Measurements from ENCODE around the gene IGF2. TPM values are rescaled to one million over a fixed set of nuclear protein-coding genes. Genes with fewer than 3 reads are reported as not detected.

The IGF2 gene
- total RNA-seq, 2 experiments from 2014 or later: not detected

GRCh38 chr11:2115308-2115707, 23.9 kb downstream of the IGF2 start:
- CTCF ChIA-PET: no interaction called here
- H3K4me1 Mint-ChIP-seq (ENCODE audit: low read depth): no peaks in the 10 kb centered on the region
- no peak for ATAC-seq (ENCODE audit: poor library complexity)
- no peak for DNase-seq
- H3K27ac ChIP-seq (ENCODE audit: low read depth in 1 of 2, low read length in 2 of 2): no peak overlapping the region
- no peak overlapping the region for H3K4me3 ChIP-seq (ENCODE audit: low read length)
- H3K4me3 Mint-ChIP-seq: no peak overlapping the region
- H3K9me3 ChIP-seq (ENCODE audit: control insufficient read depth in 1 of 2, insufficient read depth in 1 of 2, low read length in 2 of 2): peaks cover 0 to 10% of the 10 kb centered on the region in 2 experiments
- H3K36me3 ChIP-seq (ENCODE audit: insufficient read depth, low read length): no peaks in the 10 kb centered on the region
- intact Hi-C loops (cut with DNase I, micrococcal nuclease): no loop called here
- H3K27me3 Mint-ChIP-seq: peaks cover 22% of the 10 kb centered on the region
- H3K36me3 Mint-ChIP-seq (ENCODE audit: low read depth): no peaks in the 10 kb centered on the region
- no peaks in the 10 kb centered on the region for H3K4me1 ChIP-seq (ENCODE audit: insufficient read depth, low read length)
- POLR2A ChIA-PET: no interaction called here
- TF ChIP-seq CTCF (IDR thresholded peaks at IDR 0.05): no peak
- H3K27me3 ChIP-seq (ENCODE audit: control insufficient read depth in 1 of 2, insufficient read depth in 2 of 2, low read length in 2 of 2): peaks cover 0 to under 1% of the 10 kb centered on the region in 2 experiments
- H3K27ac Mint-ChIP-seq: no peak overlapping the region
- H3K9me3 Mint-ChIP-seq: no peaks in the 10 kb centered on the region

- intact Hi-C loops (cut with DNase I, micrococcal nuclease): no loop called here
These were observed 24.6 kb downstream of the IGF2 start for GRCh38 chr11:2114430-2115241.

GRCh38 chr11:2113776-2114175, 25.4 kb downstream of the IGF2 start:
- TF ChIP-seq CTCF (IDR thresholded peaks at IDR 0.05): no peak
- H3K27me3 Mint-ChIP-seq: peaks cover 12% of the 10 kb centered on the region
- ATAC-seq (ENCODE audit: poor library complexity): no peak
- Histone ChIP-seq H3K36me3 (ENCODE audit: insufficient read depth, low read length) (no peaks in the 10 kb centered on the region), H3K27ac (ENCODE audit: low read depth in 1 of 2, low read length in 2 of 2) (no peak overlapping the region), H3K9me3 (ENCODE audit: control insufficient read depth in 1 of 2, insufficient read depth in 1 of 2, low read length in 2 of 2) (peaks cover 0 to 8% of the 10 kb centered on the region in 2 experiments), H3K4me1 (ENCODE audit: insufficient read depth, low read length) (peaks cover 3% of the 10 kb centered on the region), H3K4me3 (ENCODE audit: low read length) (no peak overlapping the region), H3K27me3 (ENCODE audit: control insufficient read depth in 1 of 2, insufficient read depth in 2 of 2, low read length in 2 of 2) (peaks cover 0 to 5% of the 10 kb centered on the region in 2 experiments)
- intact Hi-C loops (cut with DNase I, micrococcal nuclease): no loop called here
- no peaks in the 10 kb centered on the region for H3K9me3 Mint-ChIP-seq
- ChIA-PET POLR2A (no interaction called here), CTCF (interaction anchor here (0.9 kb wide), 1 partner anchor 37 kb away, joined by 3 read pairs; no protein-coding TSS in a partner anchor)
- peaks cover 4% of the 10 kb centered on the region for H3K4me1 Mint-ChIP-seq (ENCODE audit: low read depth)
- H3K36me3 Mint-ChIP-seq (ENCODE audit: low read depth): no peaks in the 10 kb centered on the region
- H3K4me3 Mint-ChIP-seq: no peak overlapping the region
- DNase-seq: no peak
- H3K27ac Mint-ChIP-seq: no peak overlapping the region

More at GRCh38 chr11:2114430-2115241, 24.6 kb downstream of the IGF2 start:
- ChIA-PET CTCF (interaction anchor here (0.8 to 0.9 kb wide), 2 partner anchors 37 to 42 kb away, joined by 3 read pairs; no protein-coding TSS in a partner anchor), POLR2A (no interaction called here)
- no peak overlapping the region for H3K4me3 ChIP-seq (ENCODE audit: low read length)
- no peaks in the 10 kb centered on the region for H3K4me1 ChIP-seq (ENCODE audit: insufficient read depth, low read length)
- Mint-ChIP-seq H3K9me3 (no peaks in the 10 kb centered on the region), H3K27ac (no peak overlapping the region), H3K27me3 (peaks cover 16% of the 10 kb centered on the region), H3K36me3 (ENCODE audit: low read depth) (no peaks in the 10 kb centered on the region), H3K4me3 (no peak overlapping the region), H3K4me1 (ENCODE audit: low read depth) (peaks cover 4% of the 10 kb centered on the region)
- no peak overlapping the region for H3K27ac ChIP-seq (ENCODE audit: low read depth in 1 of 2, low read length in 2 of 2)
- peaks cover 0 to 8% of the 10 kb centered on the region in 2 experiments for H3K9me3 ChIP-seq (ENCODE audit: control insufficient read depth in 1 of 2, insufficient read depth in 1 of 2, low read length in 2 of 2)
- H3K27me3 ChIP-seq (ENCODE audit: control insufficient read depth in 1 of 2, insufficient read depth in 2 of 2, low read length in 2 of 2): no peaks in the 10 kb centered on the region
- no peak for TF ChIP-seq CTCF (IDR thresholded peaks at IDR 0.05)
- ATAC-seq (ENCODE audit: poor library complexity) (no peak), DNase-seq (no peak)
- H3K36me3 ChIP-seq (ENCODE audit: insufficient read depth, low read length): no peaks in the 10 kb centered on the region
